ENCODE measurements around the gene PHKG1.
A peak's percentile ranks its signal among the peaks of the same experiment; 100 is the strongest.
"Not testable (repeated sequence)": the region's sequence is repeated elsewhere in the genome, so short reads cannot be mapped to it uniquely, and the experiment has no call there.

Gene PHKG1

GRCh38 chr7:56092789-56093531, at the start of gene PHKG1:
PHKG1 (minus strand) TSS chr7:56092952; CDS start chr7:56088941, 4,011 bp downstream.
- DNase-seq (ENCODE audit: low read depth in 2 of 2) = no peak

- not testable (repeated sequence) for DNase-seq (ENCODE audit: low read depth in 2 of 2)
Measured at GRCh38 chr7:56131062-56131461, 38.3 kb upstream of the PHKG1 start.

GRCh38 chr7:56127241-56127975, 34.7 kb upstream of the PHKG1 start:
- no peak for DNase-seq (ENCODE audit: low read depth in 2 of 2)

- DNase-seq (ENCODE audit: low read depth in 2 of 2) = no peak
Measured at GRCh38 chr7:56125831-56126230, 33.1 kb upstream of the PHKG1 start.

GRCh38 chr7:56124981-56125380, 32.2 kb upstream of the PHKG1 start:
- DNase-seq (ENCODE audit: low read depth in 2 of 2) = no peak

GRCh38 chr7:56121440-56121839, 28.7 kb upstream of the PHKG1 start:
- no peak for DNase-seq (ENCODE audit: low read depth in 2 of 2)

GRCh38 chr7:56115852-56116538, 23.2 kb upstream of the PHKG1 start, which contains the start of gene NUPR2:
NUPR2 (minus strand) TSS chr7:56116417; CDS start chr7:56116314, 103 bp downstream.
- DNase-seq (ENCODE audit: low read depth in 2 of 2) = no peak

- not testable (repeated sequence) for DNase-seq (ENCODE audit: low read depth in 2 of 2)
Measured at GRCh38 chr7:56112244-56112643, 19.5 kb upstream of the PHKG1 start.

- DNase-seq (ENCODE audit: low read depth in 2 of 2) = no peak
Measured at GRCh38 chr7:56110611-56111010, 17.9 kb upstream of the PHKG1 start.

GRCh38 chr7:56107954-56108258, 15.2 kb upstream of the PHKG1 start:
- DNase-seq (ENCODE audit: low read depth in 2 of 2) = no peak

GRCh38 chr7:56106108-56107073, 13.6 kb upstream of the PHKG1 start, which contains the start of gene CHCHD2:
CHCHD2 (minus strand) TSS chr7:56106476; CDS start chr7:56106413, 63 bp downstream.
- peak; percentile 68 to 79 for DNase-seq (ENCODE audit: low read depth in 2 of 2)

- no peak for DNase-seq (ENCODE audit: low read depth in 2 of 2)
Measured at GRCh38 chr7:56105508-56105907, 12.8 kb upstream of the PHKG1 start.

GRCh38 chr7:56104138-56104537, 11.4 kb upstream of the PHKG1 start:
- not testable (repeated sequence) for DNase-seq (ENCODE audit: low read depth in 2 of 2)

- no peak for DNase-seq (ENCODE audit: low read depth in 2 of 2)
Measured at GRCh38 chr7:56099653-56100052, 6.9 kb upstream of the PHKG1 start.

GRCh38 chr7:56098187-56099008, 5.6 kb upstream of the PHKG1 start:
- DNase-seq (ENCODE audit: low read depth in 2 of 2) = not testable (repeated sequence)

- no peak for DNase-seq (ENCODE audit: low read depth in 2 of 2)
Measured at GRCh38 chr7:56097700-56098099, 4.9 kb upstream of the PHKG1 start.

- DNase-seq (ENCODE audit: low read depth in 2 of 2) = not testable (repeated sequence)
Measured at GRCh38 chr7:56092388-56092787, 364 bp downstream of the PHKG1 start.

GRCh38 chr7:56091591-56091990, 1.2 kb downstream of the PHKG1 start:
- DNase-seq (ENCODE audit: low read depth in 2 of 2) = no peak

GRCh38 chr7:56087445-56087844, 5.3 kb downstream of the PHKG1 start:
- no peak for DNase-seq (ENCODE audit: low read depth in 2 of 2)

GRCh38 chr7:56086761-56087160, 6.0 kb downstream of the PHKG1 start:
- DNase-seq (ENCODE audit: low read depth in 2 of 2) = no peak
